Measurements from ENCODE around the gene GDF3. TPM values are rescaled to one million over a fixed set of nuclear protein-coding genes. Genes with fewer than 3 reads are reported as not detected.

GDF3 gene
- total and polyA plus RNA-seq, 8 donors = not detected

DNA sequence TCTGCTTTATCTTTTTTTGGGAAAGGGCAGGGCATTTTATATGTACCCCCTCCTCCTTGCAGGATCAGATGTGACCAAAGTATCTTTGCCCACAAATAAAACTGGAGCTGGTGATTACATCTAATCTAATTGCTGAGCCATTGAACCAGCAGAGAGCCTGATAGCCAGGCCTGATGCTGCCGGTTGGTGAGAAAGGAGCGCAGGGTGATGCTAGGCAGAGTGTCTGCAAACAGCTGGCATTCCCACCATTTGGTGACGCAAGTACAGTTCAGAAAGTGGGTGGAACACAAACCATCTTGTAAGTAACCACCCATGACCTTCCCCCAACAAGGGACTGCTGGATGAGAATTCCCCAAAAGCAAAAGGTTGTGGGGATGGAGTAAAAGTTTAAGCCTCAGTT lies 28.4 kb upstream of the GDF3 start:
- H3K27me3 ChIP-seq = peaks cover 0 to 21% (median 0%) of the 10 kb centered on the region in 3 donors
- H3K4me3 ChIP-seq = no peak overlapping the region
- peaks cover 0 to 6% (median 2%) of the 10 kb centered on the region in 4 donors for H3K9me3 ChIP-seq
- intact Hi-C loops (cut with DNase I; ENCODE audit: low total_unique reads) = no loop called here
- no peaks in the 10 kb centered on the region for H3K36me3 ChIP-seq
- 44 to 74% (median 73%) methylated on average over 3 of the region's 3 CpGs for WGBS, 5 donors
- no peak for DNase-seq
- H3K4me1 ChIP-seq = no peaks in the 10 kb centered on the region
- H3K27ac ChIP-seq = no peak overlapping the region
- TF ChIP-seq EP300 (IDR thresholded peaks at IDR 0.05) = no peak
- TF ChIP-seq CTCF (IDR thresholded peaks at IDR 0.05) = no peak
- TF ChIP-seq POLR2AphosphoS5 (IDR thresholded peaks at IDR 0.05) = no peak
- no peak for TF ChIP-seq POLR2A (IDR thresholded peaks at IDR 0.05)

- no peaks in the 10 kb centered on the region for H3K9me3 ChIP-seq
- 53 to 66% (median 57%) methylated on average over 15 of the region's 15 CpGs for WGBS, 5 donors
- H3K4me1 ChIP-seq = no peaks in the 10 kb centered on the region
- no peaks in the 10 kb centered on the region for H3K36me3 ChIP-seq
- intact Hi-C loops (cut with DNase I; ENCODE audit: low total_unique reads) = no loop called here
- H3K27me3 ChIP-seq = peaks cover 0 to 27% (median 0%) of the 10 kb centered on the region in 3 donors
- no peak for TF ChIP-seq POLR2A (IDR thresholded peaks at IDR 0.05)
- no peak for TF ChIP-seq CTCF (IDR thresholded peaks at IDR 0.05)
- no peak for TF ChIP-seq POLR2AphosphoS5 (IDR thresholded peaks at IDR 0.05)
- no peak for TF ChIP-seq EP300 (IDR thresholded peaks at IDR 0.05)
- H3K4me3 ChIP-seq = no peak overlapping the region
- H3K27ac ChIP-seq = no peak overlapping the region
- no peak for DNase-seq
Observed at GRCh38 chr12:7719946-7720730, 24.6 kb upstream of the GDF3 start.

GRCh38 chr12:7716381-7716780 lies 20.8 kb upstream of the GDF3 start:
- WGBS, 5 donors = 10 to 17% (median 12%) methylated on average over 5 of the region's 5 CpGs

More at GRCh38 chr12:7716381-7716780, 20.8 kb upstream of the GDF3 start:
- no peak for TF ChIP-seq POLR2A (IDR thresholded peaks at IDR 0.05)
- no peak for TF ChIP-seq POLR2AphosphoS5 (IDR thresholded peaks at IDR 0.05)
- no peak for TF ChIP-seq CTCF (IDR thresholded peaks at IDR 0.05)
- TF ChIP-seq EP300 (IDR thresholded peaks at IDR 0.05) = no peak
- Histone ChIP-seq H3K36me3 (no peaks in the 10 kb centered on the region), H3K4me1 (no peaks in the 10 kb centered on the region), H3K4me3 (no peak overlapping the region), H3K27ac (no peak overlapping the region), H3K27me3 (peaks cover 0 to 18% (median 0%) of the 10 kb centered on the region in 3 donors), H3K9me3 (peaks cover 0 to 3% (median 0%) of the 10 kb centered on the region in 4 donors)
- DNase-seq = peak in 1 of 2 donors; percentile 18
- intact Hi-C loops (cut with DNase I; ENCODE audit: low total_unique reads) = no loop called here

Measured in stomach (tissue), 9 donors.